Skeletal muscle cell (primary cell): Measurements from ENCODE around the gene PTPN13.
A peak's percentile ranks its signal among the peaks of the same experiment; 100 is the strongest.

ENCODE experiments used
- DNase-seq: peaks from one replicate; pipeline ENCODE4 v3.0.0-alpha.2; 2010; ENCODE audit warnings: low read depth
- H3K4me3 ChIP-seq: 2 replicates; pipeline ENCODE4 v1.5.1; 2011; ENCODE audit warnings: low read depth, mild to moderate bottlenecking, control low read depth, low read length, moderate library complexity

PTPN13 gene

GRCh38 chr4:86769794-86770193 is 175.7 kb downstream of the PTPN13 start:
- no peak for DNase-seq
- no peak overlapping the region for H3K4me3 ChIP-seq

GRCh38 chr4:86771141-86771540 is 177.0 kb downstream of the PTPN13 start:
- no peak overlapping the region for H3K4me3 ChIP-seq
- no peak for DNase-seq

- H3K4me3 ChIP-seq: no peak overlapping the region
- DNase-seq: no peak
Observed at GRCh38 chr4:86775061-86775460, 180.9 kb downstream of the PTPN13 start.

- DNase-seq: no peak
- no peak overlapping the region for H3K4me3 ChIP-seq
Observed at GRCh38 chr4:86778175-86778574, 184.1 kb downstream of the PTPN13 start.

DNA sequence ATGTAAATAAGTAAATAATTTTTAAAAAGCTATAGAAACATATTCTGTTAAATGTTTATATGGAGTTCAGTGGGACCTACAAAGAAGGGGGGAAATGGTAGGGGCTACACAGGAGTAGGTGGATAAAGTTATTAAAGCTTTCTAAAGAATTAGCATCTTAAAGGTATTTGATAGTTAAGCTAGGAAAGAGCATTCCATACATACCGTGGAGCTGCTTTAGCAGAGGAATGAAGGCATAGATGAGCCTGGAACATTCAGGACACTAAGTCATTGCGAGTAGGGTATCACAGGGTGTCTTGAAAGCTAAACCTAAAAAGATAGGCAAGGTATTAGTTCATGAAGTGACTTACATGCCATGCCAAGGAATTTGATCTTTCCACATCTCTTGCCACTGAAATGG is 194.7 kb downstream of the PTPN13 start:
- DNase-seq: no peak

DNA sequence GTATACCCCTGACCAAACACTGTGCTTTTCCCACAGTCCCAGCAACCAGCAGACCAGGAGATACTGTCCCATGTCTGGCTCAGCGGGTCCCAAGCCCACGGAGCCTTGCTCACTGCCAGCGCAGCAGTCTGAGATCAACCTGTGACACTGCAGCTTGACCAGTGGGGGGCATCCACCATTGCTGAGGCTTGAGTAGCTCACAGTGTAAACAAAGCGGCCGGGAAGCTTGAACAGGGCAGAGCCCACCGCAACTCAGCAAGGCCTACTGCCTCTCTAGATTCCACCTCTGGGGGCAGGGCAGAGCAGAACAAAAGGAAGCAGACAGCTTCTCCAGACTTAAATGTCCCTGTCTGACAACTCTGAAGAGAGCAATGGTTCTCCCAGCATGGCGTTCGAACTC is 197.0 kb downstream of the PTPN13 start:
- no peak overlapping the region for H3K4me3 ChIP-seq

More for the DNA sequence above, 194.7 kb downstream of the PTPN13 start:
- no peak overlapping the region for H3K4me3 ChIP-seq

GRCh38 chr4:86809809-86810208 is 215.7 kb downstream of the PTPN13 start:
- no peak overlapping the region for H3K4me3 ChIP-seq

More for the DNA sequence above, 197.0 kb downstream of the PTPN13 start:
- no peak for DNase-seq

DNA sequence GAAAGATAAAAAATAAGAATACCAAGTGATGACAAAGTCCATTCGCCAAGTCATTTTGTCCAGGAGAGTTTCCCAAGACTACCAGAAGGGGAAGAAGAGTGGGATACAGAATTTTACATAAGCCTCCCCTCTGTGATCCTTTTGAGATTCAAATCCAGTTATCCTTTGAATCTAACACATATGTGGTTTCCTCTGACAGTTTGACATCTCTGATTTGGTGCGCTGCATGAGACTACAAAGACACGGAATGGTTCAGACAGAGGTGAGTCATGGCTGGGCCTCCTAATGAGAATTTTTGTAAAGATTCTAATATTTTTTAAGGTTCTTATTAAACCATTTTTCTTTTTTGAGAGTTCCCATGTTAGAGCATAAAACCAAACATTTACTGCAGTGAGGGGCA is 216.7 kb downstream of the PTPN13 start:
- DNase-seq: no peak
- no peak overlapping the region for H3K4me3 ChIP-seq

More at GRCh38 chr4:86809809-86810208, 215.7 kb downstream of the PTPN13 start:
- no peak for DNase-seq

DNA sequence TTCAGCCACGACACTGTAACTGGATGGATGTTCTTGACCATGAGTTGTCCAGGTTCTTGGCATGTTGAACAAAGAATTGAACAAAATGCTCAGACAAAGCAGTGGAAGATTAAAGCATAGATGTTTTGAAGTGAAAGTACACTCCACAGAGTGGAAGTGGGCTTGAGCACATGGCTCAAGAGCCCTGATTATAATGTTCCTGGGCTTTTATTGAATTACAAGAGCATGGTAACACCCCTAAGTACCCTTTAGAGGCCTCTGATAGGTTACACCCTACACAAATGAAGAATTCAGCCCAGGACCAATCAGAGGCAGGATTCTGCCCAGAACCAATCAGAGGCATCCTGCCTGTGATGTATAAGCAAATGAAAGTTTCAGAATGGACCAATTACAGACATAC is 221.5 kb downstream of the PTPN13 start:
- no peak for DNase-seq
- H3K4me3 ChIP-seq: no peak overlapping the region

GRCh38 chr4:86816501-86817273 is 222.6 kb downstream of the PTPN13 start:
- H3K4me3 ChIP-seq: no peak overlapping the region
- no peak for DNase-seq

DNA sequence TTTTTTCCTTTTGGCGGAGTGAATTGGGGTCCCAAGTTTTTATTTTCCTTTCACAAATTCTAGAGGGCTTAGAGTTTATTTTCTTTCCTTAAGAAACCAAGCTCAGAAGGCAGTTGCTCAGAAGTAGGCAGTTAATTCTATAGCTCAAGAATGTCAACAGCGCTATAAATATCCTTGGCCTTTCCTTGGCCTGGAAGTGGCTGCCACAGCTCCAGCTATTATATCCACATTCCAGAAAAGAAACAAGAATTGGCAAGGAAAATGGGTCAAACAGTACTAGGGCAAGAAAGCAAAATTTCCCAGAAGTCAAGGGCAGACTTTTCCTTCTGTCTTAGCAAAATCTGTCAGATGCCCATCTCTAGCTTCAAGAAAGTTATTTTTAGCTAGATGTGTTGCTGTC is 224.1 kb downstream of the PTPN13 start:
- DNase-seq: no peak
- H3K4me3 ChIP-seq: no peak overlapping the region

GRCh38 chr4:86818841-86819240 is 224.7 kb downstream of the PTPN13 start:
- DNase-seq: no peak
- H3K4me3 ChIP-seq: no peak overlapping the region

DNA sequence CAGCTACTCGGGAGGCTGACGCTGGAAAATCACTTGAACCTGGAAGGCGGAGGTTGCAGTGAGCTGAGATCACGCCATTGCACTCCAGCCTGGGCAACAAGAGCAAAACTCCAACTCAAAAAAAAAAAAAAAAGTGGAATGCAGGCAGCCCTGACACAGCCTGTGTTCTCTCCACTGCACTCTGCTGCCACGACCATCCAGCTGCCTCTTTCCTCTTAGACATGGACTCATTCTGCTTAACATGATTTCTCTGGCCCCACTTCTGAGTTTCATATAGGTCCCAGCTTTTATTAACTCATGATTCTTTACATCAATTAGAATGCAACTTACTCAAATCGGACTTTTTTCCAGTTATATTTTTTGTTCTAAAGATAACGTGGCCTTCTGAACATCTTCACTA is 225.4 kb downstream of the PTPN13 start:
- no peak for DNase-seq
- no peak overlapping the region for H3K4me3 ChIP-seq

- DNase-seq: no peak
- H3K4me3 ChIP-seq: no peak overlapping the region
Observed at GRCh38 chr4:86821151-86821550, 227.0 kb downstream of the PTPN13 start.

- DNase-seq: no peak
- H3K4me3 ChIP-seq: no peak overlapping the region
Observed at GRCh38 chr4:86822136-86822535, 228.0 kb downstream of the PTPN13 start.

GRCh38 chr4:86825511-86825910 is 231.4 kb downstream of the PTPN13 start:
- H3K4me3 ChIP-seq: no peak overlapping the region
- no peak for DNase-seq

DNA sequence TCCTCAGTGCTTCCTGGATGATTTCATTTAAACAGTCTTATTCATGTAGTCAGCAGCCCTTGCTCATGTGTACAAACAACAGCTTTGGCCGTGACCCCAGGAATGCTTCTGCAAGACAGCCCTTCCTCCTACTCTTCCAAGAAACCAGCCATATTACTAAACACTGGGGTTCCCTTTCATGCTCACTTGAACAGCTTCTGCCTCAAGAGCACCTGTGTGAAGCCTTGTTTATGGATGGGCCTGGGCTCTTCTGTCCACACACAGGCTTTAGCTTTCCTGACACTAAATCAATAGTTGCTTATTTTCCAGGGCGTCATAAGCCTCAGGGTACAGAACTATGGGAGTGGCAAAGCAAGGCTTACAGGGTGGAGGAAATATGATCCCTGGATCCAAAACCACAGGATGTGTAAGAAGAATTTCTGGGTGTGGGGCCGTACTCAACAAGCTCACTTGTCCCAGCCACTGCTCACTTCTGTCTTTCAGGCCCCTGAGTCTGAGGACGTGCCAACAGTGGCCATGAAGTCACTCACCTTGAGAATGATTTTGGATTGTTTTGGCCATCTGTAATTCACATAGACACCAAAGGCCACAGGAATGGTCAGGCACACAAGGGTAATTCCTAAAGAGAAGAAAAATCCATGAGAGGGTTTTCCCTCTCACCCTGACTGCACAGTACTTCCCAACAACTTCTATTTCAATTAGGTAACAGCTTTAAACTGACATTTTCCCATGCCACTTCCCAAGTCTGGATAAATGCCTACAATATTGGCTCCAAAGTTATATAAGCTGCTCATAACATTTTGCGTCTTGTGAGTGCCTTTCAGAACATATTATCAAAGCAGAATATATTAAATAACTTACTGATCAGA is 237.4 kb downstream of the PTPN13 start:
- no peak overlapping the region for H3K4me3 ChIP-seq
- peak; percentile 73 for DNase-seq

- no peak for DNase-seq
- H3K4me3 ChIP-seq: no peak overlapping the region
Observed at GRCh38 chr4:86833615-86834014, 239.5 kb downstream of the PTPN13 start.

DNA sequence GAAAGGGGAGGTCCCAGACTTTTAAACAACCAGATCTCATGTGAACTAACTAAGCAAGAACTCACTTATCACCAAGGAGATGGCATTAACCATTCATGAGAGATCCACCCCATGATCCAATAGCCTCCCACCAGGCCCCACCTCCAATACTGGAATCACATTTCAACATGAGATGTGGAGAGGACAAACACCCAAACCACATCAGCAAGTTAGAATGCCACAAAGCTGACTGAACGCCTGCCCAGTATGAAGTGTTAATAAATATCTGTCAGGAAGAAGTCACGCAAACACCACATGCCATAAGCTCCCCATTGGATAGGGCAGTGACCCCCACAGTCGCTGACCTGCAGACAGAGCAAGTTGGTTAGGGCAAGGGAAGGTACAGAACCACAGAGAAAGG is 240.8 kb downstream of the PTPN13 start:
- H3K4me3 ChIP-seq: no peak overlapping the region
- DNase-seq: no peak

DNA sequence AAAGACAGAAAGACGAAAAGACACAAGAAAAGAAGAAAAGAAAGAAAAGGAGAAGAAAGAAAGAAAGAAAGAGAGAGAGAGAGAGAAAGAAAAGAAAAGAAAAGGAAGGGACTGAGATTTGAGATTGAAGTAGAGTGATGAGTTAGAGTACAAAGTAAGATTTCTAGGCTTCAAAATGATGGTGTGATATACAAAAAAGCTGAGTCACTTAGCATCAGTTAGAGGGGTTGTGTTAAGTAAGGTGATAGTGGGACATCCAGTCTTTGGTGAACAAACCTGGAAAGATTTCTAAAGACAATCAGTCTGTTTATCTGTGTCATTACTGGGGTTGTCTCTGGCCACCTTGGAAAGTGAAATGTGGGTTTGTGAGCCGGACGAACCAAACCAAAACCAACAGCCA is 241.6 kb downstream of the PTPN13 start:
- DNase-seq: no peak
- no peak overlapping the region for H3K4me3 ChIP-seq
